ENCODE measurements around the gene HP.
A peak's percentile ranks its signal among the peaks of the same experiment; 100 is the strongest.

HP gene

GRCh38 chr16:72099377-72099818 is 45.1 kb downstream of the HP start:
- H3K27me3 Mint-ChIP-seq (ENCODE audit: low read depth): no peaks in the 10 kb centered on the region
- H3K4me3 Mint-ChIP-seq: no peak overlapping the region
- no peaks in the 10 kb centered on the region for H3K9me3 Mint-ChIP-seq
- peaks cover 13% of the 10 kb centered on the region for H3K4me1 Mint-ChIP-seq
- H3K36me3 Mint-ChIP-seq (ENCODE audit: low read depth): peaks cover 77% of the 10 kb centered on the region
- no peak overlapping the region for H3K27ac Mint-ChIP-seq
- TF ChIP-seq, protein P1, sequence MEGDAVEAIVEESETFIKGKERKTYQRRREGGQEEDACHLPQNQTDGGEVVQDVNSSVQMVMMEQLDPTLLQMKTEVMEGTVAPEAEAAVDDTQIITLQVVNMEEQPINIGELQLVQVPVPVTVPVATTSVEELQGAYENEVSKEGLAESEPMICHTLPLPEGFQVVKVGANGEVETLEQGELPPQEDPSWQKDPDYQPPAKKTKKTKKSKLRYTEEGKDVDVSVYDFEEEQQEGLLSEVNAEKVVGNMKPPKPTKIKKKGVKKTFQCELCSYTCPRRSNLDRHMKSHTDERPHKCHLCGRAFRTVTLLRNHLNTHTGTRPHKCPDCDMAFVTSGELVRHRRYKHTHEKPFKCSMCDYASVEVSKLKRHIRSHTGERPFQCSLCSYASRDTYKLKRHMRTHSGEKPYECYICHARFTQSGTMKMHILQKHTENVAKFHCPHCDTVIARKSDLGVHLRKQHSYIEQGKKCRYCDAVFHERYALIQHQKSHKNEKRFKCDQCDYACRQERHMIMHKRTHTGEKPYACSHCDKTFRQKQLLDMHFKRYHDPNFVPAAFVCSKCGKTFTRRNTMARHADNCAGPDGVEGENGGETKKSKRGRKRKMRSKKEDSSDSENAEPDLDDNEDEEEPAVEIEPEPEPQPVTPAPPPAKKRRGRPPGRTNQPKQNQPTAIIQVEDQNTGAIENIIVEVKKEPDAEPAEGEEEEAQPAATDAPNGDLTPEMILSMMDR (IDR thresholded peaks at IDR 0.05; ENCODE audit: unreplicated experiment in 3 of 3): peak; percentile 43 to 49 (median 47)

- H3K36me3 Mint-ChIP-seq (ENCODE audit: low read depth): peaks cover 88% of the 10 kb centered on the region
- TF ChIP-seq, protein P1 (IDR thresholded peaks at IDR 0.05; ENCODE audit: unreplicated experiment in 3 of 3): no peak
- H3K4me1 Mint-ChIP-seq: no peaks in the 10 kb centered on the region
- H3K27me3 Mint-ChIP-seq (ENCODE audit: low read depth): no peaks in the 10 kb centered on the region
- no peaks in the 10 kb centered on the region for H3K9me3 Mint-ChIP-seq
- no peak overlapping the region for H3K4me3 Mint-ChIP-seq
- H3K27ac Mint-ChIP-seq: no peak overlapping the region
Measured at GRCh38 chr16:72101195-72101594, 46.9 kb downstream of the HP start.

DNA sequence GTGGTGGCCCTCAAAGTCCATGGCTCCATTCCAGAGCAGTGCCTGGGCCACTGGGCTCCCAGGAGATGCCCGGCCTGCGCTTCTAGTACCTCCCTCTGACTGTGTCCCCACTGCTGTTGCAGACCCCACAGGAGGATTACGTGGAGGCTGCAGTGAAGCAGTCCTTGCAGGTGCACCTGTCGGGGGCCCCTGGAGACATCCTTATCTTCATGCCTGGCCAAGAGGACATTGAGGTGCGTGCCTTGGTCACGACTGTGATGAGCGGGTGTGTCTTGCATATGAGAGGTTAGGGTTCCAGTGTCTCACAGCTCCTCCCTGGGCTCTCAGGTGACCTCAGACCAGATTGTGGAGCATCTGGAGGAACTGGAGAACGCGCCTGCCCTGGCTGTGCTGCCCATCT is 50.6 kb downstream of the HP start:
- H3K9me3 Mint-ChIP-seq: no peaks in the 10 kb centered on the region
- H3K36me3 Mint-ChIP-seq (ENCODE audit: low read depth): peaks cover 83% of the 10 kb centered on the region
- H3K4me1 Mint-ChIP-seq: no peaks in the 10 kb centered on the region
- H3K27me3 Mint-ChIP-seq (ENCODE audit: low read depth): no peaks in the 10 kb centered on the region
- H3K4me3 Mint-ChIP-seq: no peak overlapping the region
- TF ChIP-seq, protein P1 (IDR thresholded peaks at IDR 0.05; ENCODE audit: unreplicated experiment in 3 of 3): no peak
- H3K27ac Mint-ChIP-seq: no peak overlapping the region

- TF ChIP-seq, protein P1 (IDR thresholded peaks at IDR 0.05; ENCODE audit: unreplicated experiment in 3 of 3): no peak
- no peak overlapping the region for H3K27ac Mint-ChIP-seq
- H3K27me3 Mint-ChIP-seq (ENCODE audit: low read depth): no peaks in the 10 kb centered on the region
- no peaks in the 10 kb centered on the region for H3K4me1 Mint-ChIP-seq
- no peak overlapping the region for H3K4me3 Mint-ChIP-seq
- no peaks in the 10 kb centered on the region for H3K9me3 Mint-ChIP-seq
- H3K36me3 Mint-ChIP-seq (ENCODE audit: low read depth): peaks cover 85% of the 10 kb centered on the region
Measured at GRCh38 chr16:72105978-72106377, 51.7 kb downstream of the HP start.

DNA sequence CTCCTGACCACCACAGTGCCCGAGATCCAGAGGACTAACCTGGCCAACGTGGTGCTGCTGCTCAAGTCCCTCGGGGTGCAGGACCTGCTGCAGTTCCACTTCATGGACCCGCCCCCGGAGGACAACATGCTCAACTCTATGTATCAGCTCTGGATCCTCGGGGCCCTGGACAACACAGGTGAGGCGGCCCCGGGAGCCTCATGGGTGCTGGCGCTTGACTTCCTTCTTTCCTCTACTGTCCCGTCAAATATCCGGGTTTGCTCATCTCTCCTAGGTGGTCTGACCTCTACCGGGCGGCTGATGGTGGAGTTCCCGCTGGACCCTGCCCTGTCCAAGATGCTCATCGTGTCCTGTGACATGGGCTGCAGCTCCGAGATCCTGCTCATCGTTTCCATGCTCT is 53.1 kb downstream of the HP start:
- Mint-ChIP-seq H3K4me3 (no peak overlapping the region), H3K36me3 (ENCODE audit: low read depth) (peaks cover 85% of the 10 kb centered on the region), H3K27me3 (ENCODE audit: low read depth) (no peaks in the 10 kb centered on the region), H3K4me1 (no peaks in the 10 kb centered on the region), H3K9me3 (no peaks in the 10 kb centered on the region), H3K27ac (no peak overlapping the region)
- TF ChIP-seq, protein P1 (IDR thresholded peaks at IDR 0.05; ENCODE audit: unreplicated experiment in 3 of 3): no peak

DNA sequence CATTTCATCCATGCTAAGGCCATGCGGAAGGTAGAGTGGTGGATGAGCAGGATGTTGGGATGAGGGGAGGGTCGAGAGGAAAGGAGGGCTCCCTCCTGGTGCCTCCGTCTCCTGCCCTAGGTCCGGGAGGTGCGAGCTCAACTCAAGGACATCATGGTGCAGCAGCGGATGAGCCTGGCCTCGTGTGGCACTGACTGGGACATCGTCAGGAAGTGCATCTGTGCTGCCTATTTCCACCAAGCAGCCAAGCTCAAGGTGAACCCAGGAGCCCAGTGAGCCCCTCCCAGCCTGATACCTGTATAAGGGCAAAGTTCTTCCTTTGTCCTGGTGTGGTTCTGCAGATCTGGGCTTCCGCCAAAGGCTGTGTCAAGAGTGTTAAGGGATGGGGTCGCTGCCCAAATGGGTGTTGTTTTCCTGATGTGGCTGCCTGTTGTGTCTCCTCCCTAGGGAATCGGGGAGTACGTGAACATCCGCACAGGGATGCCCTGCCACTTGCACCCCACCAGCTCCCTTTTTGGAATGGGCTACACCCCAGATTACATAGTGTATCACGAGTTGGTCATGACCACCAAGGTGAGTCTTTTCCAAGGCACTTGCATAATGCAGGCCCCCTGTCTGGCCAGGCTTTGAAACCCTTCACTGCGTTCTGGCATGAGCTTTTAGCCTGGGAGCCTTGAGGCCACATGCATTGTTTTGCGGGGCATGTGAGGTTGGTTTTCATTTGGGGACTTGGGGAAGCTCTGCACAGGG is 54.2 kb downstream of the HP start:
- Mint-ChIP-seq H3K4me3 (no peak overlapping the region), H3K27me3 (ENCODE audit: low read depth) (no peaks in the 10 kb centered on the region), H3K4me1 (no peaks in the 10 kb centered on the region), H3K9me3 (no peaks in the 10 kb centered on the region), H3K27ac (no peak overlapping the region), H3K36me3 (ENCODE audit: low read depth) (peaks cover 76% of the 10 kb centered on the region)
- TF ChIP-seq, protein P1 (IDR thresholded peaks at IDR 0.05; ENCODE audit: unreplicated experiment in 3 of 3): no peak

Measured in nephron (organoid).